Glutamatergic neuron (in vitro differentiated cells): Measurements from ENCODE around the gene KLK1. TPM values are rescaled to one million over a fixed set of nuclear protein-coding genes. Genes with fewer than 3 reads are reported as not detected.

ENCODE experiments used
- DNase-seq: peaks from one replicate; pipeline ENCODE4 v3.0.0; 2022
- H3K27ac Mint-ChIP-seq: one replicate; pipeline ENCODE4 v1.8.0; 2020; ENCODE audit warnings: mild to moderate bottlenecking, mixed read lengths, inconsistent platforms; ENCODE audit not compliant: unreplicated experiment
- H3K27me3 Mint-ChIP-seq: one replicate; pipeline ENCODE4 v1.8.0; 2020; ENCODE audit warnings: mild to moderate bottlenecking, moderate library complexity, mixed read lengths, inconsistent platforms; ENCODE audit not compliant: unreplicated experiment
- H3K36me3 Mint-ChIP-seq: one replicate; pipeline ENCODE4 v1.8.0; 2020; ENCODE audit warnings: mild to moderate bottlenecking, mixed read lengths, inconsistent platforms; ENCODE audit not compliant: unreplicated experiment
- H3K4me1 Mint-ChIP-seq: one replicate; pipeline ENCODE4 v1.8.0; 2020; ENCODE audit warnings: mild to moderate bottlenecking, low read depth, mixed read lengths, inconsistent platforms; ENCODE audit not compliant: unreplicated experiment
- H3K4me3 Mint-ChIP-seq: one replicate; pipeline ENCODE4 v1.8.0; 2020; ENCODE audit warnings: mild to moderate bottlenecking, mixed read lengths, inconsistent platforms; ENCODE audit not compliant: unreplicated experiment
- H3K9me3 Mint-ChIP-seq: one replicate; pipeline ENCODE4 v1.8.0; 2020; ENCODE audit warnings: mild to moderate bottlenecking, moderate library complexity, mixed read lengths, inconsistent platforms; ENCODE audit not compliant: unreplicated experiment
- total RNA-seq: library from RNA; stranded (reverse); fragmentation: NEBNext Ultra II Directional; extraction: Animal tissue kit (Norgen Biotek cat#: 25700); gene quantifications from one replicate; pipeline ENCODE4 v1.2.1, GENCODE V29; 2021; ENCODE audit not compliant: unreplicated experiment
- TF ChIP-seq, protein P1 (sequence below): fragments of 200-600 bp; sonication (generic); IDR thresholded peaks from one replicate; pipeline ENCODE4 v1.5.0; 2021; ENCODE audit not compliant: partially characterized antibody, unreplicated experiment

KLK1 gene
- total RNA-seq, 1 donor from 2014 or later = 0.49 TPM

DNA sequence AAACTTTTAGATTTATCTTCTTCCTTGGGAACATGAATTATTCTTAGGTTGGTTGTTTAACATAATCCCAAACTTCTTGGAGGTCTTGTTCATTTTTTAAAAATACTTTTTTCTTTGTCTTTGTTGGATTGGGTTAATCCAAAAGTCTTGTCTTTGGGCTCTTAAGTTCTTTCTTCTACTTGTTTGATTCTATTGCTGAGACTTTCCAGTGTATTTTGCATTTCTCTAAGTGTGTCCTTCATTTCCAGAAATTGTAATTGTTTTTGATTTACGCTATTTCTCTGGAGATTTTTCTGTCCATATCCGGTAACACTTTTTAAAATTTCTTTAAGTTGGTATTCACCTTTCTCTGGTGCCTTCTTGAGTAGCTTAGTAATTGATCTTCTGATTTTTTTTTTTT lies 19.6 kb upstream of the KLK1 start:
- TF ChIP-seq, protein P1, sequence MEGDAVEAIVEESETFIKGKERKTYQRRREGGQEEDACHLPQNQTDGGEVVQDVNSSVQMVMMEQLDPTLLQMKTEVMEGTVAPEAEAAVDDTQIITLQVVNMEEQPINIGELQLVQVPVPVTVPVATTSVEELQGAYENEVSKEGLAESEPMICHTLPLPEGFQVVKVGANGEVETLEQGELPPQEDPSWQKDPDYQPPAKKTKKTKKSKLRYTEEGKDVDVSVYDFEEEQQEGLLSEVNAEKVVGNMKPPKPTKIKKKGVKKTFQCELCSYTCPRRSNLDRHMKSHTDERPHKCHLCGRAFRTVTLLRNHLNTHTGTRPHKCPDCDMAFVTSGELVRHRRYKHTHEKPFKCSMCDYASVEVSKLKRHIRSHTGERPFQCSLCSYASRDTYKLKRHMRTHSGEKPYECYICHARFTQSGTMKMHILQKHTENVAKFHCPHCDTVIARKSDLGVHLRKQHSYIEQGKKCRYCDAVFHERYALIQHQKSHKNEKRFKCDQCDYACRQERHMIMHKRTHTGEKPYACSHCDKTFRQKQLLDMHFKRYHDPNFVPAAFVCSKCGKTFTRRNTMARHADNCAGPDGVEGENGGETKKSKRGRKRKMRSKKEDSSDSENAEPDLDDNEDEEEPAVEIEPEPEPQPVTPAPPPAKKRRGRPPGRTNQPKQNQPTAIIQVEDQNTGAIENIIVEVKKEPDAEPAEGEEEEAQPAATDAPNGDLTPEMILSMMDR = no peak
- H3K9me3 Mint-ChIP-seq = peaks cover 15% of the 10 kb centered on the region
- H3K36me3 Mint-ChIP-seq = peaks cover 14% of the 10 kb centered on the region
- H3K27ac Mint-ChIP-seq = no peak overlapping the region
- H3K27me3 Mint-ChIP-seq = peaks cover 9% of the 10 kb centered on the region
- H3K4me1 Mint-ChIP-seq = no peaks in the 10 kb centered on the region
- DNase-seq = no peak
- H3K4me3 Mint-ChIP-seq = no peak overlapping the region

DNA sequence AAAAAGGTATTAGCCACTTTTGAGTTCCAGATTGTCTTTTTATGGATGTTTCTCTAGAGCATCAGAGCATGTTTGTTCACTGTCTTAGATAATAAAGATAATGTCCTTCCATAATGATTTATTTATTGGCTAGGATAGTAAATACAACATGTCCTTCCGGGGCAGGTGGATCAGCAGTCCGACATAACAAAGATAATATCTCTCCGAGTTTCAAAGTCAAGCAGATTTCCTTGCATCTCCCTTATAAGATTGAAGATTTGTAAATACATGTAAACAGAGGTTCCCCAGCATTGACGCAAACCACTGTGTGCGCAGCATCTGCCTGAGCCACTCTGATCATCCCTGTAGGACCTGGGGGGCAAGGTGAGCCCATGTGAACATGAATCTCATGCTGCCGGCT lies 18.5 kb upstream of the KLK1 start:
- H3K27me3 Mint-ChIP-seq = peaks cover 9% of the 10 kb centered on the region

DNA sequence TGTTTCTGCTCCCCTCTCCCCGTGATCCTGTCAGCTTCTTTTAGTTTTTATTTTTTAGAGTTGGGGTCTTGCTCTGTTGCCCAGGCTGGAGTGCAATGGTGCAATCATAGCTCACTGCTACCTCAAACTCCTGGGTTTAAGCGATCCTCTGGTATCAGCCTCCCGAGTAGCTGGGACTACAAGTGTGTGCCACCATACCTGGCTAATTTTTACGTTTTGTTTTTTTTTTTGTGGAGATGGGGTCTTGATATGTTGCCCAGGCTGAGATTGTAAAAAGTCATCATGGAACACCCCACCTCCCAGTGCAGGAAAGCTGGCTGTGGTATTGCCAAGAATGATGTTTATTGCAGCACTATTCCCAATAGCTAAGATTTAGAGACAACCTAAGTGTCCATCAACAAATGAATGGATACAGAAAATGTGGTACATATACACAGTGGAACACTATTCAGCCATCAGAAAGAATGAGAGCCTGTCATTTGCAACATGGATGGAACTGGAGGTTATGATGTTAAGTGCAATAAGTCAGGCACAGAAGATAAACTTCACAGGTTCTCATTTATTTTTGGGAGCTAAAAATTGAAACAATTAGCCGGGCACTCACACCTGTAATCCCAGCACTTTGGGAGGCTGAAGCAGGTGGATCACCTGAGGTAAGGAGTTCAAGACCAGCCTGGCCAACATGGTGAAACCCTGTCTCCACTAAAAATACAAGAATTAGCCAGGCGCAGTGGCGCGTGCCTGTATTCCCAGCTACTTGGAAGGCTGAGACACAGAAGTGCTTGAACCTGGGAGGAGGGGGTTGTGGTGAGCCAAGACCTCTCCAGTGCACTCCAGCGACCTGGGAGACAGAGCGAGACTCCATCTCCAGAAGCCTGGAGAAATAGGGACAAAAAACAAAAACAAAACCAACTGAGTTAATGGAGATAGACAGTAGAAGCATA lies 16.4 kb upstream of the KLK1 start:
- TF ChIP-seq, protein P1 = no peak
- no peak overlapping the region for H3K4me3 Mint-ChIP-seq
- peaks cover 13% of the 10 kb centered on the region for H3K27me3 Mint-ChIP-seq
- H3K27ac Mint-ChIP-seq = no peak overlapping the region
- H3K36me3 Mint-ChIP-seq = peaks cover 14% of the 10 kb centered on the region
- H3K9me3 Mint-ChIP-seq = peaks cover 24% of the 10 kb centered on the region
- no peak for DNase-seq
- no peaks in the 10 kb centered on the region for H3K4me1 Mint-ChIP-seq

More for the DNA sequence above, 18.5 kb upstream of the KLK1 start:
- TF ChIP-seq, protein P1 = no peak
- H3K9me3 Mint-ChIP-seq = peaks cover 18% of the 10 kb centered on the region
- H3K4me1 Mint-ChIP-seq = no peaks in the 10 kb centered on the region
- no peak overlapping the region for H3K27ac Mint-ChIP-seq
- DNase-seq = no peak
- H3K4me3 Mint-ChIP-seq = no peak overlapping the region
- peaks cover 14% of the 10 kb centered on the region for H3K36me3 Mint-ChIP-seq

DNA sequence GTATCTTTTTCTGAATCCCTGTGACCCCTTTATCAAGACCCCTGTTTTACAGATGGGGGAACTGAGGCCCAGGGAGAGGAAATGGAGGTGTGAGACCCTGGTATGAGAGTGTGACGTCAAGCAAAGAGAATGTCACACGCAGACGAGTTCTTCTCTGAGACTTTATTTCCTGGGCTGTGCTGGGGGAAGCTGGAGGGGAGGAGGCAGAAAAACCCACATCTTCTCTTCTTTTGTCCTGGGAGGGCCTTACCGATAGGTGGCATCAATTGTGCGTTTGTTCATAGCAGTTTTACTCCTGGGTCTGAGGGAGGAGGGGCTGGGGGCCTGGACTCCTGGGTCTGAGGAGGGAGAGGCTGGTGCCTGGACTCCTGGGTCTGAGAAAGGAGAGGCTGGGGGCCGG lies 14.7 kb upstream of the KLK1 start:
- Mint-ChIP-seq H3K9me3 (peaks cover 15% of the 10 kb centered on the region), H3K27ac (no peak overlapping the region), H3K27me3 (peaks cover 10% of the 10 kb centered on the region), H3K4me1 (no peaks in the 10 kb centered on the region), H3K4me3 (no peak overlapping the region), H3K36me3 (peaks cover 7% of the 10 kb centered on the region)
- no peak for DNase-seq
- TF ChIP-seq, protein P1 = no peak

DNA sequence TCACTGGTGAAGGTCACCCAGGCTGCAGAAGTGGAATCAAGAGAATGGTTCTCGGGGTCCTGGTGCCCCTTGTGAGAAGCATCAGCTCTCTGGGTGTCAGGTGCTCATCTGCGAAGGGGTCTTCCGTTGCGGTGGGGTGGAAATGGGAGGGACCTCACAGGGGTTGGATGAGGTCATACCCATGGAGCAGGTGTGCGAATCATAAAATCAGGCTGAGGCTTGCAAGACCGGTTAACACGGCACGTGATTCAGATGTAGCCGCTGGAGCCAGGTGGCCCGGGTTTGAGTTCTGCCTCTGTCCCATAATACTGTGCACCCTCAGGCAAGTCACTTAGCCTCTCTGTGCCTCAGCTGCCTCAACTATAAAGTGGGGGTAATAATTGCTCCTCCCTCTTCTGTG lies 13.7 kb upstream of the KLK1 start:
- Mint-ChIP-seq H3K27me3 (peaks cover 11% of the 10 kb centered on the region), H3K36me3 (peaks cover 5% of the 10 kb centered on the region), H3K27ac (no peak overlapping the region), H3K9me3 (peaks cover 12% of the 10 kb centered on the region), H3K4me1 (no peaks in the 10 kb centered on the region), H3K4me3 (no peak overlapping the region)
- TF ChIP-seq, protein P1 = no peak
- no peak for DNase-seq
